Measurements from ENCODE around the gene EIF3J. TPM values are rescaled to one million over a fixed set of nuclear protein-coding genes. Genes with fewer than 3 reads are reported as not detected.
"Not testable (repeated sequence)": the region's sequence is repeated elsewhere in the genome, so short reads cannot be mapped to it uniquely, and the experiment has no call there.

Gene EIF3J
- total RNA-seq, 1 donor from 2014 or later, result 35.0 TPM

- peaks cover 0 to 11% (median 4%) of the 10 kb centered on the region in 3 donors for H3K36me3 ChIP-seq (ENCODE audit: control insufficient read depth in 3 of 3, insufficient read depth in 3 of 3, low read length in 3 of 3)
- peaks cover 15 to 42% (median 23%) of the 10 kb centered on the region in 3 donors for H3K4me1 ChIP-seq (ENCODE audit: control insufficient read depth in 3 of 3, insufficient read depth in 3 of 3, low read length in 3 of 3)
- H3K27me3 ChIP-seq (ENCODE audit: control insufficient read depth in 3 of 3, insufficient read depth in 3 of 3, low read length in 3 of 3), result no peaks in the 10 kb centered on the region
- peak overlapping the region; percentile 99 for H3K27ac ChIP-seq (ENCODE audit: low read depth, low read length)
- H3K9me3 ChIP-seq (ENCODE audit: control insufficient read depth in 3 of 3, low read length in 3 of 3), result no peaks in the 10 kb centered on the region
- H3K4me3 ChIP-seq (ENCODE audit: low read length in 3 of 3), result peak overlapping the region; percentile 90 to 93 (median 90)
- H3K9ac ChIP-seq (ENCODE audit: low read depth in 1 of 3, low read length in 3 of 3), result peak overlapping the region; percentile 91 to 97 (median 96)
These were observed 841 bp downstream of the EIF3J start for GRCh38 chr15:44537735-44538240.

DNA sequence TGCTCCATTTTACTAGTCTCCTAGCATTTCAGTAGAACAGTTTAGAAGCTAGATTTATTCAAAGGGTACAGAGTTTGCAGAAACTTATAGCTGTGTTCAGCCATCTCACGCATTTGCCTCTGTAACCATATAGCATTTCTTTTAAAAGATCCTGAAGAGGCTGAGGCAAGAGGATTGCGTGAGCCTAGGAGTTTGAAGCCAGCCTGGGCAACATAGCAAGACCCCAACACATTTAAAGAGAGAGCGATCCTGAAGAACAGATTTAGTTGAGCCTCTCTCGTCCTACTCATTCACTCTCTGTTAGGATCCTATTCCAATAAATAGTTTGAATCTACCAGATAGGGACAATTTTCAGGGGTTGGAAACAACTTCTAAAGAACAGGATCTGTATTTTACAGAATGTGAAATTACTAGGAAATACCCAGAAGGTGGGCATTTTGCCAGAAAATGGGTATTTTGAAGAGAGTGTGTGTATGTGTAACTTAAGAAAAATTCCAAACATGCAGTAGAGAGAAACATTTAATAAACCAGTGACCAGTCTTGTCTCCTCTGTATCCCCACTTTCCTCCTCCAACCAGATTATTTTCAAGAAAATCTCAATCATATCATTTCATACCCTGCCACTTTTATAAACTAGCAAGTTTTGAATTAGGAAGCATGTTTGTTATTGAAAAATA, 4.5 kb downstream of the EIF3J start:
- H3K4me1 ChIP-seq (ENCODE audit: control insufficient read depth in 3 of 3, insufficient read depth in 3 of 3, low read length in 3 of 3), result peaks cover 14 to 37% (median 22%) of the 10 kb centered on the region in 3 donors
- H3K4me3 ChIP-seq (ENCODE audit: low read length in 3 of 3), result no peak overlapping the region
- peaks cover 0 to 8% (median 0%) of the 10 kb centered on the region in 3 donors for H3K36me3 ChIP-seq (ENCODE audit: control insufficient read depth in 3 of 3, insufficient read depth in 3 of 3, low read length in 3 of 3)
- H3K27me3 ChIP-seq (ENCODE audit: control insufficient read depth in 3 of 3, insufficient read depth in 3 of 3, low read length in 3 of 3), result no peaks in the 10 kb centered on the region
- H3K9me3 ChIP-seq (ENCODE audit: control insufficient read depth in 3 of 3, low read length in 3 of 3), result no peaks in the 10 kb centered on the region
- peak overlapping the region; percentile 72 for H3K27ac ChIP-seq (ENCODE audit: low read depth, low read length)
- H3K9ac ChIP-seq (ENCODE audit: low read depth in 1 of 3, low read length in 3 of 3), result peak overlapping the region in 1 of 3 donors; percentile 42

GRCh38 chr15:44542596-44542995, 5.6 kb downstream of the EIF3J start:
- Histone ChIP-seq H3K4me3 (ENCODE audit: low read length in 3 of 3) (peak overlapping the region in 1 of 3 donors; percentile 26), H3K27ac (ENCODE audit: low read depth, low read length) (peak overlapping the region; percentile 72), H3K36me3 (ENCODE audit: control insufficient read depth in 3 of 3, insufficient read depth in 3 of 3, low read length in 3 of 3) (peaks cover 0 to 8% (median 0%) of the 10 kb centered on the region in 3 donors), H3K9me3 (ENCODE audit: control insufficient read depth in 3 of 3, low read length in 3 of 3) (no peaks in the 10 kb centered on the region), H3K27me3 (ENCODE audit: control insufficient read depth in 3 of 3, insufficient read depth in 3 of 3, low read length in 3 of 3) (no peaks in the 10 kb centered on the region), H3K9ac (ENCODE audit: low read depth in 1 of 3, low read length in 3 of 3) (peak overlapping the region in 2 of 3 donors; percentile 18 to 42), H3K4me1 (ENCODE audit: control insufficient read depth in 3 of 3, insufficient read depth in 3 of 3, low read length in 3 of 3) (peaks cover 18 to 35% (median 22%) of the 10 kb centered on the region in 3 donors)

DNA sequence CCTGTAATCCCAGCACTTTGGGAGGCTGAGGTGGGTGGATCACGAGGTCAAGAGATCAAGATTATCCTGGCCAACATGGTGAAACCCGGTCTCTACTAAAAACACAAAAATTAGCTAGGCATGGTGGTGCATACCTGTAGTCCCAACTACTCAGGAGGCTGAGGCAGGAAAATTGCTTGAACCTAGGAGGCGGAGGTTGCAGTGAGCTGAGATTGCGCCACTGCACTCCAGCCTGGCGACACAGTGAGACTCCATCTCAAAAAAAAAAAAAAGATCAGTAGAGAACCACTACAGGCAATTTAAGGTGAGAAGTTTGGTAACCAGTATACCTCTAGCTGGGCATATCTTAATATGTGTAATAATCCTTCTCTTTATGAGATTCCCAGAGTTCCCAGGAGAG, 7.8 kb downstream of the EIF3J start:
- not testable (repeated sequence) for H3K4me3 ChIP-seq (ENCODE audit: low read length in 3 of 3); H3K27me3 ChIP-seq (ENCODE audit: control insufficient read depth in 3 of 3, insufficient read depth in 3 of 3, low read length in 3 of 3); H3K36me3 ChIP-seq (ENCODE audit: control insufficient read depth in 3 of 3, insufficient read depth in 3 of 3, low read length in 3 of 3); H3K27ac ChIP-seq (ENCODE audit: low read depth, low read length); H3K9ac ChIP-seq (ENCODE audit: low read depth in 1 of 3, low read length in 3 of 3); H3K9me3 ChIP-seq (ENCODE audit: control insufficient read depth in 3 of 3, low read length in 3 of 3)
- H3K4me1 ChIP-seq (ENCODE audit: control insufficient read depth in 3 of 3, insufficient read depth in 3 of 3, low read length in 3 of 3), result peaks cover 10 to 24% (median 14%) of the 10 kb centered on the region in 3 donors

DNA sequence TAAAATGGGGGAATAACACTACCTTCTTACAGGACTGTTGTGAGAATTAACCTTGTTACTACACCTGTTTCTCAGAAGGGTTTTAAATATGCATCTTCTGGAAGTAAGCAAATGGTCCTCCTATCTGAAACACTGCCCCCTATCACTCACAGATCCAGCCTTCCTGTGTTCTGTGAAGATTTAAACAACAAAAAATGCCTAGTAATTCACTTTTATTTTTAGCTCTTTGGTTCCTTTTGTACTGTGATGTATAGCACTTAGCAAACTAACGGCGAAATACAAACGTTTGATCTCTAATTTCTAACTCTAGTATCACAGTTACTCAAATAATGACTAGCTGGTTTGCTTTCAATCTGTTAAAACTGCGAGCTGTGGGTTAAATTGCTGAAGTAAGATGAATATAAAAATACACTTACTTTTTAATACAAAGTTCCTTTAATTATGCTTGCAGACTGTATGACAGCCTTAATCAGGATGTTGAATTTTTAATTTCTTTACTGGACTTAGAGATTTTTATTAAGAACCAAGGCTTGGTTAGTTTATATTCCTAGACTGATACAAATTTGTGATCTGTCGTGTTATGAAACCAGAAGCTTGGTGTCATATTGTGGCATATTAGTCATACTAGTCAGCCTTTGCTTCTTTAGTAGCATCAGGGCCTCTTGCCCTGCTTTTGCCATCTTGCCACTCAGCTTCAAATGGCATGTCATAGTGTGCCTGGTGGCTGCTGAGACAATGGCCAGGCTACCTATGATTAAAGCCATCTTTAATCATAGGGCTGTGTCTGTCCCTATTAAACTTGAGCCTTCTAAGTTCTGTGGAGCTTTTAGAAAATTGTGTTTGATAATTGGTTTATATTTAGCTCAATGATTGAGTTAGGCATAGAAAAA, 9.2 kb downstream of the EIF3J start:
- H3K27me3 ChIP-seq (ENCODE audit: control insufficient read depth in 3 of 3, insufficient read depth in 3 of 3, low read length in 3 of 3), result no peaks in the 10 kb centered on the region
- peak overlapping the region in 1 of 3 donors; percentile 7 for H3K9ac ChIP-seq (ENCODE audit: low read depth in 1 of 3, low read length in 3 of 3)
- peaks cover 9 to 20% (median 14%) of the 10 kb centered on the region in 3 donors for H3K4me1 ChIP-seq (ENCODE audit: control insufficient read depth in 3 of 3, insufficient read depth in 3 of 3, low read length in 3 of 3)

DNA sequence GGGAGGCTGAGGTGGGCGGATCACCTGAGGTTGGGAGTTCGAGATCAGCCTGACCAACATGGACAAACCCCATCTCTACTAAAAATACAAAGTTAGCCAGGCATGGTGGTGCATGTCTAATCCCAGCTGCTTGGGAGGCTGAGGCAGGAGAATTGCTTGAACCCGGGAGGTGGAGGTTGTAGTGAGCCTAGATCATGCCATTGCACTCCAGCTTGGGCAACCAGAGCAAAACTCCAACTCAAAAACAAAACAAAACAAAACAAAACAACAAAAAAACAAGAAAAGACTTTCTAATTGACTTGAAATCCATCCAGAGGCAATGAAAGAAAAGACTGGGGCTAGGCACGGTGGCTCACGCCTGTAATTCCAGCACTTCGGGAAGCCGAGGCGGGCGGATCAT, 12.2 kb downstream of the EIF3J start:
- not testable (repeated sequence) for H3K4me3 ChIP-seq (ENCODE audit: low read length in 3 of 3); H3K4me1 ChIP-seq (ENCODE audit: control insufficient read depth in 3 of 3, insufficient read depth in 3 of 3, low read length in 3 of 3)
- peaks cover 3 to 17% (median 10%) of the 10 kb centered on the region in 3 donors for H3K36me3 ChIP-seq (ENCODE audit: control insufficient read depth in 3 of 3, insufficient read depth in 3 of 3, low read length in 3 of 3)

More for the DNA sequence above, 9.2 kb downstream of the EIF3J start:
- no peaks in the 10 kb centered on the region for H3K9me3 ChIP-seq (ENCODE audit: control insufficient read depth in 3 of 3, low read length in 3 of 3)
- peak overlapping the region; percentile 2 for H3K27ac ChIP-seq (ENCODE audit: low read depth, low read length)
- H3K4me3 ChIP-seq (ENCODE audit: low read length in 3 of 3), result no peak overlapping the region
- peaks cover 0 to 5% (median 0%) of the 10 kb centered on the region in 3 donors for H3K36me3 ChIP-seq (ENCODE audit: control insufficient read depth in 3 of 3, insufficient read depth in 3 of 3, low read length in 3 of 3)

DNA sequence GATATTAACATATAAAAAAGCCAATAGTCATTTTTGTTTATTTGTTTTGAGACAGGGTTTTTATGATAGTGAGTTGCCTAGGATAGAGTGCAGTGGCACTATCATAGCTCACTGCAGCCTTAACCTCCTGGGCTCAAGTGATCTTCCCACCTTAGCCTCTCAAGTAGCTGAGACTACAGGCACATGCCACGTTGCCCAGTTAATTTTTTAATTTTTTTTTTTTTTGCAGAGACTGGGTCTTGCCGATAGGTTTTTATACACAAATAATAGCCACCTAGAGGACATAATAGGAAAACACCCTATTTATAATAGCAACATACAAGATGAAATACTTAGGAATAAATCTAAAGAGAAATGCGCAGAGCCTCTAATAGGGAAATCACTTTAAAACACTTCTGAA, 13.3 kb downstream of the EIF3J start:
- no peak overlapping the region for H3K4me3 ChIP-seq (ENCODE audit: low read length in 3 of 3)
- no peaks in the 10 kb centered on the region for H3K27me3 ChIP-seq (ENCODE audit: control insufficient read depth in 3 of 3, insufficient read depth in 3 of 3, low read length in 3 of 3)
- H3K9ac ChIP-seq (ENCODE audit: low read depth in 1 of 3, low read length in 3 of 3), result no peak overlapping the region
- H3K9me3 ChIP-seq (ENCODE audit: control insufficient read depth in 3 of 3, low read length in 3 of 3), result no peaks in the 10 kb centered on the region
- peaks cover 3 to 24% (median 16%) of the 10 kb centered on the region in 3 donors for H3K36me3 ChIP-seq (ENCODE audit: control insufficient read depth in 3 of 3, insufficient read depth in 3 of 3, low read length in 3 of 3)
- H3K4me1 ChIP-seq (ENCODE audit: control insufficient read depth in 3 of 3, insufficient read depth in 3 of 3, low read length in 3 of 3), result peaks cover 8 to 16% (median 10%) of the 10 kb centered on the region in 3 donors
- H3K27ac ChIP-seq (ENCODE audit: low read depth, low read length), result no peak overlapping the region

More for the DNA sequence above, 12.2 kb downstream of the EIF3J start:
- not testable (repeated sequence) for H3K9ac ChIP-seq (ENCODE audit: low read depth in 1 of 3, low read length in 3 of 3); H3K27me3 ChIP-seq (ENCODE audit: control insufficient read depth in 3 of 3, insufficient read depth in 3 of 3, low read length in 3 of 3); H3K9me3 ChIP-seq (ENCODE audit: control insufficient read depth in 3 of 3, low read length in 3 of 3); H3K27ac ChIP-seq (ENCODE audit: low read depth, low read length)

GRCh38 chr15:44550734-44551133, 13.8 kb downstream of the EIF3J start:
- Histone ChIP-seq H3K9me3 (ENCODE audit: control insufficient read depth in 3 of 3, low read length in 3 of 3) (no peaks in the 10 kb centered on the region), H3K4me3 (ENCODE audit: low read length in 3 of 3) (no peak overlapping the region), H3K9ac (ENCODE audit: low read depth in 1 of 3, low read length in 3 of 3) (no peak overlapping the region), H3K36me3 (ENCODE audit: control insufficient read depth in 3 of 3, insufficient read depth in 3 of 3, low read length in 3 of 3) (peaks cover 5 to 29% (median 20%) of the 10 kb centered on the region in 3 donors), H3K27me3 (ENCODE audit: control insufficient read depth in 3 of 3, insufficient read depth in 3 of 3, low read length in 3 of 3) (no peaks in the 10 kb centered on the region), H3K27ac (ENCODE audit: low read depth, low read length) (no peak overlapping the region), H3K4me1 (ENCODE audit: control insufficient read depth in 3 of 3, insufficient read depth in 3 of 3, low read length in 3 of 3) (peaks cover 12 to 19% (median 12%) of the 10 kb centered on the region in 3 donors)

DNA sequence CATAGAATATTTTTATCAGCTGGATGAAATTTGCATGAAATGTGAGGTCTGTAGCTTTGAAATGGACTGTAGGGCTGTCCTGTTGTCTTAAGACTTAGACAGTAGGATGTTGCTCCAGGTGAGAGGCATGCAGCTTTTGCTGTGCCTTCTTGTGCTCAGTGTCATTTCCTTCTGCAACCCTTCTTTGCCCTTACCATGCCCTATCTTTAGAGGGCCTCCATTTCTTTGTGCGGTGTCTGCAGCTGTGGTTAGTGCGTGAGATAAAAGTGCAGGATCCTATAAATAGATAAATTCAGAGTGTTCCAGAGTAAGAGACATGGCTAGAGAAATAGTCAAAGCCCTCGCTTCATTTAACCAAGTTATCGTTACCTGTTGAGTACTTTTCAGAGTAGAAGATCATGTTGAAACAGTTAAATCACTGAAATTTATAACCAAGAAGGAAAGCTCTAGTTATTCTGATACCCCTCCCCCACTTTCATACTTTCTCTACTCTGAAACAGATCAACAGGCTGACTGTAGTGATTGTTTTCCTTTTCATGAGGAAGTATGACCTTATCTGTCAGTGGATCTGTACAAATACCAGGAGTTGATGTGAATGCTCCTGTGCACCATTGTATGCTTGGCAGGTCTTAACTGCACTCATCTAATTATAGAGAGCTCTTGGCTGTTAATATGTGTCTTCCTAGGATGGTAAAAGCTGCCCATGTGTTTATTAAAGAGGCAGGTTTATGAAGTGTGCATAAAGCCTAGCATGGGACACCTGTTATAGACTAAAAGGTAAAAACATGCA, 18.2 kb downstream of the EIF3J start:
- Histone ChIP-seq H3K27ac (ENCODE audit: low read depth, low read length) (peak overlapping the region; percentile 36), H3K4me1 (ENCODE audit: control insufficient read depth in 3 of 3, insufficient read depth in 3 of 3, low read length in 3 of 3) (peaks cover 12 to 13% (median 13%) of the 10 kb centered on the region in 3 donors), H3K9me3 (ENCODE audit: control insufficient read depth in 3 of 3, low read length in 3 of 3) (no peaks in the 10 kb centered on the region), H3K9ac (ENCODE audit: low read depth in 1 of 3, low read length in 3 of 3) (peak overlapping the region in 2 of 3 donors; percentile 7 to 25), H3K36me3 (ENCODE audit: control insufficient read depth in 3 of 3, insufficient read depth in 3 of 3, low read length in 3 of 3) (peaks cover 15 to 63% (median 45%) of the 10 kb centered on the region in 3 donors), H3K27me3 (ENCODE audit: control insufficient read depth in 3 of 3, insufficient read depth in 3 of 3, low read length in 3 of 3) (no peaks in the 10 kb centered on the region), H3K4me3 (ENCODE audit: low read length in 3 of 3) (no peak overlapping the region)
